Fibroblast of lung (primary cell): Measurements from ENCODE around the gene NXPH1.

Experiments used
- CTCF ChIP-seq, 2 donors: IDR thresholded peaks in 1 of 2; conservative IDR thresholded peaks in 1 of 2; 1 replicate in 1 of 2; 2 replicates in 1 of 2; pipeline ENCODE4 v1.5.1; 2011 to 2012; ENCODE audit warnings: low read length in 2 of 2, control low read depth in 1 of 2, inconsistent platforms in 1 of 2, low read depth in 1 of 2, mild to moderate bottlenecking in 1 of 2
- EZH2 ChIP-seq: IDR thresholded peaks from 2 replicates; pipeline ENCODE4 v1.5.1; 2012; ENCODE audit warnings: low read length, control low read depth, mild to moderate bottlenecking; ENCODE audit errors: missing control alignments

GRCh38 chr7:8481752-8482446 is 48.5 kb downstream of the NXPH1 start:
- TF ChIP-seq CTCF (conservative IDR thresholded peaks at IDR 0.05 in 1 of 2, IDR thresholded peaks at IDR 0.05 in 1 of 2; ENCODE audit: low read depth in 1 of 2, low read length in 2 of 2) (no peak), EZH2 (no peak)
